GM19351 (cell line): ENCODE measurements around the gene LRRC28.
"Not testable (repeated sequence)": the region's sequence is repeated elsewhere in the genome, so short reads cannot be mapped to it uniquely, and the experiment has no call there.

Source experiments
- ATAC-seq: cut with Tn5 transposase; IDR thresholded peaks from one replicate; pipeline ENCODE4 v1.9.1; 2021; ENCODE audit warnings: mild to moderate bottlenecking, moderate library complexity; ENCODE audit not compliant: unreplicated experiment

The LRRC28 gene

GRCh38 chr15:99386391-99386790 is 135.1 kb downstream of the LRRC28 start:
- no peak for ATAC-seq

GRCh38 chr15:99387421-99388168 is 136.3 kb downstream of the LRRC28 start:
- peak; percentile 70 for ATAC-seq

DNA sequence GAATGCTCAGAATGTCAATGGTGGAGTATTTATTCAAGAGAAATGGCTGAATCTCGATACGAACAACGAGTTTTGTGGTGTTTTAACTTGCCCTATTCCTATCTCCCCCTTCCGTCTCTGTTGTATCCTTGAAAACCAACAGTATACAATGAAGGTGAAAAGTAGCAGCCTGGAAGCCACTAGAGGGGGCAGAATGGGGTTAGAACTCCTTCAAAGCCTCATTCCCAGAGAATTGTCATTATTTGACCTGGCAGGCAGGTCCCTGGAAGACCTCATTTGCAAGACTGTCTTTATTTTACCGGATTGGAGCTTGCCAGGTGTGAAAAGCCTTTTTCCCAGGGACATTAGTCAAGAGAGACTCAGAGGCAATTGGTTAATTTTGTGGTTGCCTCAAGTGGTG is 139.4 kb downstream of the LRRC28 start:
- ATAC-seq = no peak

GRCh38 chr15:99393641-99394040 is 142.4 kb downstream of the LRRC28 start:
- ATAC-seq = no peak

GRCh38 chr15:99396375-99396774 is 145.1 kb downstream of the LRRC28 start:
- ATAC-seq = no peak

- ATAC-seq = no peak
Measured at GRCh38 chr15:99399061-99399460, 147.8 kb downstream of the LRRC28 start.

GRCh38 chr15:99399618-99400017 is 148.3 kb downstream of the LRRC28 start:
- no peak for ATAC-seq

- ATAC-seq = not testable (repeated sequence)
Measured at GRCh38 chr15:99401216-99401615, 149.9 kb downstream of the LRRC28 start.

DNA sequence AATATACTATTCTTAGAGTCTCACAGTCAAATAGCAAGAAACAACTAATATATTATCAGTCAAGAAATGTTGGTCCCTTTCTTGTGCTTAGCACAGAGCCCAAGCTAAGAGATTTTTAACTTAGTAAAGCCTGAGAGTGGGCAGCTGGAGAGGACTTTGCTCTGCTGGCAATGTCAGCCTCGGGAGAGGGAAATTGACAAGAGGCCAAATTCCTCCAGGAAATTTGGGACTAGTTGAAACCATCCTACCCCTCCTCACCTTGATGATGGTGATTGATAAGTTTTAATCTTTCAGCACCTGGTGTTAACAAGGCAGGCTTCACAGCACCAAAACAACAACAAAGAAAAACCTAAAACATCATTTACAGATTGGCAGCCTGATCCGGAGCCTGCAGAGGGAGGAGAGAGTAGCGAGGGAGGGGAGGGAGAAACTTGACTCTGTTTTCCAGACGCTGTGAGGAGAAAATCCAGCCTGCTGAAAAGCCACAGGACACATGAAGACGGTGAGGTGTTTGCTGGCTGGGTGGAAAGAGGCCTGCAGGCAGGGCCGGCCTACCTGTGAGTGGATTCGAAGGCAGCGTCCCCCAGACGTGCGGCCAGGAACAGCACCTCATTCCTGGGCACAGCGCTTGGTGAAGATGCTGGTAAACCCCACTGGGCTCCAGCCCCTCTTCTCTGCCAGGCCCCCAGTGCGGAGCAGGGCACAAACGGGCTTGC is 150.9 kb downstream of the LRRC28 start:
- no peak for ATAC-seq

DNA sequence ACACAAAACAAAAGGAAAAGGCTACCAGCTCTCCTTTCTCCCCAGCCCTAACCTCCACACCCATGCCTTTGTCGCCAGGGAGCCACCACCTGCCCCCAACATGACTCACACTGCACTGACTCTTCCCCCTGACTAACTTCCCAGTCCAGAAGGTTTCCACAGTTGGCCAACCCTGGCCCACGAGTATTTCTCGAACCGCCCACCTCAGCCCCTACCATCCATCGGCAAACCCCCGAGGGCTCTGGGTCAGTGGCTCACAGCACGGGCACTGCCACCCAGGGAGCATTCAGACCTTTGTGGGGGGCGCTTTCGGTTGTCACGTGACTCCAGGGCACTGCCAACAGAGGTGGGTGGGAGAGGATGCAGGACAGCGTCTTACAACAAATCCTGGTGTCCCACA is 152.3 kb downstream of the LRRC28 start:
- ATAC-seq = no peak

DNA sequence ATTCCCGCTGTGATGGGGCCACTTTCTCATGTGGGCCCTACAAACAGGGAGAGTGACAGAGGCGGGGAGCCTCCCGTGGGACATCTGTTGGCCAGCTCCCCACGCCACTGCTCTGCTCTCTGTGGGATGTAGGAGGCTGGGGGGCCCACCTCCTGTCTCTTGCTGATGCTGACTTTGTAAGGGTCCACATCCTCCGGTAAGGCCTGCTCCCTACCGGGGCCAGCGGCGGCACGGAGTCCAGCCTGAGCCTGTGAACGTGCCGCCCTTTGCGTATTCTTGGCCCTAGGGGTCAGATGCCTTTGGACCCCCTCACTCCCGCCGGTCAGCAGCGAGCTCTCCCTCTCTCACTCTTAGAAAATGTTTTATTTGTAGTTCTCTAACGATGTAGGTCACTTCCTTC is 153.2 kb downstream of the LRRC28 start:
- ATAC-seq = no peak

- ATAC-seq = no peak
Measured at GRCh38 chr15:99406120-99406519, 154.8 kb downstream of the LRRC28 start.

DNA sequence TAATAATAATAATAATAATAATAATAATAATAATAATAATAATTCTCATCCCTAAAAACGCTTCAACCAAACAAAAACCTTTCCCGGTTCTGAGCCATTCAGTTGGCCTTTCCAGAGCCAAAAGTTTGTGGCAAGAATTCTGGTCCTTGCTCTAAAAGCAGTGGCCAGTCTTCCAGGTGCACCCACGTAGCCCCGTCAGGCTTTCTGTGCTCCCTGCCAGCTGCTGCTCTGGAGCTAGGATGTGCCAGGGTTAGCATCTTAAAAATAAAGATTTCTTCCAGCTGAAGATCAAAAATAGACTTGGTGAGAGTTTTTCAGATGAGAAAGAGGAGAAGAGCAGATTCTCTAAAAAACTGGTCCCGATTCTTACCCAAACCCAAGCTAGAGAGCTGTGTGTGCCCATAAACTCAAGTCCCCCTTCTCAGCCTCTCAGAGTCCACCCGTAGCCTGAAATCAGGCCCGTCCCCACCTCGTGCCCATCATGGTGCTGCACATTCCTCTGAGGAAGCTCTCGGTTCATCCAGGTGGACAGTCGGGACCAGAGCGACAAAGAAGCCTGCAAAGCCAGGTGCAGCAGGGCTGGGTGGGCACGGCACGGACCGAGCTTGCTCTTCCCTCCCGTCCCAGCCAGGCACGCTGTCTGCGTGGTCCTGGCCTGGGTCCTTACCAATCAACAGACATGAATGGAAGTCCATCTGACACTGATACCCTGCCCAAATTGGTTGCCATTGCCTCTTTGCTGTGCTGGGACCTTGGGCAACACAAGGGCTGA is 155.6 kb downstream of the LRRC28 start:
- no peak for ATAC-seq

- no peak for ATAC-seq
Measured at GRCh38 chr15:99407716-99408115, 156.4 kb downstream of the LRRC28 start.

- ATAC-seq = no peak
Measured at GRCh38 chr15:99408236-99409096, 157.2 kb downstream of the LRRC28 start.

- ATAC-seq = peak; percentile 60
Measured at GRCh38 chr15:99409097-99409473, 157.8 kb downstream of the LRRC28 start.

DNA sequence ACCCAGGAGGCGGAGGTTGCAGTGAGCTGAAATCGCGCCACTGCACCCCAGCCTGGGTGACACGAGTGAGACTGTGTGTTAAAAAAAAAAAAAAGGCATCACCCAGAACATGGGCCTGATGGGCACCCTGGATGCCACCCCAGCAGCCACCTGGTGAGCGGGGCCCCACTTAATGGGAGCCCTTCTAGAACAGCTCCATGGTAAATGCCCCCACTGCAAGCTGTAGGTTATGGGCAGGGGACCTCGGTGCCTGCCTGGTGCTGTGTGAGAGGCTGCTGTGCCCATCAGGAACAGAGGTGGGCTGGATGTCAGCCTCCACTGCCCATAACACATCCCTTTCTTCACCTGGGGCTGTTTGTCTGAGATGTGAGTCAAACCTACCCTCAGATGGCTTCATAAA is 158.3 kb downstream of the LRRC28 start:
- no peak for ATAC-seq

DNA sequence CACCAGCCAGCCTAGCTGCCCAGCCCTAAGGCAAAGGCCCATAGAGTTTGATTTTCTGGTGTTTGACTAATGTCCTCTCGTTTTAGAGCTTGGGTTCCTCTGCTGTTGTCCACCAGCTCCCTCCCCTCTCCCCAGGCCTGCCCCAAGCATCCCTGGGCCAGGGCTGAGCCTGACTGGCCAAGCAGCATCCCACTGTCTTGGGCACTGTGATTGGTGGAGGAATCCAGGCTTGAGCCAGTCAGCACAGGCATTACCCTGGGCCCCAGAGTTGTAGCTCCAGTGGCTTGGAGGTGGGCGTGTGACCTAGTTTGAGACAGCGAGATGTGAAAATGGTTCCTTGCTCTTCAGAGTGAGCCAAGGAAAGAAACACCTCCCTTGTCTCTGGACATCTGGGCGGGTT is 159.2 kb downstream of the LRRC28 start:
- ATAC-seq = no peak

DNA sequence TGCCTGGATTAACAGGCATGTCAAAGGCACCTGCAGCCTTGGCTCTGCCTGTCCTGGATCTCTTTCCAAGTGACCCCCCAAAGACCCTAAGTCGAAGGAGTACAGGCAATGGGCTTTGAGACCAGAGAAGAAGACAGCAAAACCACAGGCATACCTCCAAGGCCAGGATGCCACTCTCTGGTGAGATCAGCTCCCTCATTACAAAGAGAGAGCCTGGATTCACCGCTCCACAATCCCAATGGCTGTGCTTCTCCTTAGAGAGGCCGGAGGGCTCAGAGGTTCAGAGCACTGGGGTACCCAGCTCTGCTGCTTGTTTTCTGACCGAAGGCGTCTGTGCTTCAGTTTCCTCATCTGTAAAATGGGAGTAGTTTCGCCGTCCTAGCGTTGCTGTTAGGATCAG is 160.0 kb downstream of the LRRC28 start:
- no peak for ATAC-seq

DNA sequence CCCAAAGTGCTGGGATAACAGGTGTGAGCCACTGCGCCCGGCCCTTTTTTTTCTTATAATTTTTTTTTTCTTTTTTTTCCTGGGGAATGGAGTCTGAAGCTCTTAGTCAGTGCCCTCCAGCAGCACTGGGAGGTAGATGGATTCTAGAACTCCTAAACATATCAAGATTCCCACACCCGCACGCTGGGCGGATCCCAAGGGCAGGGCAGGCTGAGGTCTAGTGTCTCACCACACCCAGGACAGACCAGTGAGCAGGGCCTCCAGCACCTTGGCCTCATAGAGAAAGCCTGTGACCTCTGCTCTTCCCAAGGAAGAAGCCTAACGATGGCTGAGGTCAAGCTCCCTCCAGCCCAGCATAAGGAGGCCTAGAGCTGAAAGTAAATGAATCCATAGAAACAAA is 160.8 kb downstream of the LRRC28 start:
- no peak for ATAC-seq

GRCh38 chr15:99412626-99413025 is 161.3 kb downstream of the LRRC28 start:
- no peak for ATAC-seq
